GM12878 (cell line): ENCODE measurements around the gene TOM1L1. TPM values are rescaled to one million over a fixed set of nuclear protein-coding genes. Genes with fewer than 3 reads are reported as not detected.

ENCODE experiments used
- ATAC-seq: fragments of 200-7000 bp; cut with Tn5 transposase; 3 replicates; pipeline ENCODE4 v1.9.1; 2020; ENCODE audit warnings: mild to moderate bottlenecking, moderate library complexity
- BruUV-seq: library from RNA; stranded (reverse); fragments of 400-500 nt; replicated peaks from 2 replicates; lab custom pipeline; 2021; lab: Mats Ljungman, UMichigan
- CTCF ChIA-PET: fragments of 300-600 bp; sonication (Branson Sonifier 250); formaldehyde crosslinking; extraction: SDS; loops from one replicate; lab custom pipeline; 2021; ENCODE audit warnings: inconsistent platforms; lab: Yijun Ruan, JAX
- POLR2A ChIA-PET: fragments of 350-600 bp; formaldehyde crosslinking; extraction: SDS; loops from one replicate; lab custom pipeline; 2021; ENCODE audit warnings: inconsistent platforms; lab: Charles Lee
- RAD21 ChIA-PET: fragments of 300-600 bp; sonication (Branson Sonifier 250); formaldehyde crosslinking; loops from one replicate; lab custom pipeline; 2023; ENCODE audit warnings: antibody characterized with exemption; ENCODE audit not compliant: unreplicated experiment; lab: Charles Lee
- SMC1A ChIA-PET: fragments of 300-600 bp; sonication (Branson Sonifier 250); formaldehyde crosslinking; loops from one replicate; lab custom pipeline; 2023; ENCODE audit not compliant: unreplicated experiment, uncharacterized antibody; lab: Charles Lee
- DNase-seq: peaks from one replicate; pipeline ENCODE4 v3.0.0-alpha.2; 2011; ENCODE audit warnings: low read depth, low spot score
- FAIRE-seq: peaks from 3 replicates; lab custom pipeline; 2011; peaks lifted over from hg19 to GRCh38; lab: Jason Lieb, UNC
- H2AFZ ChIP-seq: 2 replicates; pipeline ENCODE4 v1.6.0; 2011; ENCODE audit warnings: low read depth, low read length, control low read depth; ENCODE audit not compliant: control insufficient read depth
- H3K27ac ChIP-seq: 2 replicates; pipeline ENCODE4 v1.5.1; 2011; ENCODE audit warnings: control low read depth; ENCODE audit not compliant: control insufficient read depth, insufficient read depth
- H3K27me3 ChIP-seq, 2 experiments: replicated peaks in 1 of 2; 2 replicates each; pipeline versions ENCODE4 v1.6.0 to v1.6.1; 2011; ENCODE audit warnings: low read length in 1 of 2; ENCODE audit not compliant: control insufficient read depth in 2 of 2, insufficient read depth in 2 of 2
- H3K36me3 ChIP-seq, 2 experiments: 2 replicates each; pipeline ENCODE4 v1.5.1; 2011; ENCODE audit warnings: low read length in 1 of 2; ENCODE audit not compliant: control insufficient read depth in 2 of 2, insufficient read depth in 2 of 2
- H3K4me1 ChIP-seq: 2 replicates; pipeline ENCODE4 v1.6.1; 2011; ENCODE audit warnings: mild to moderate bottlenecking, low read length, moderate library complexity, mixed read lengths; ENCODE audit not compliant: control insufficient read depth, insufficient read depth
- H3K4me2 ChIP-seq: 2 replicates; pipeline ENCODE4 v1.6.0; 2011; ENCODE audit warnings: control low read depth; ENCODE audit not compliant: control insufficient read depth, insufficient read depth
- H3K4me3 ChIP-seq: fragments of 200-600 bp; sonication (generic); 2 replicates; pipeline ENCODE4 v1.5.1; 2016
- H3K79me2 ChIP-seq: 2 replicates; pipeline ENCODE4 v1.6.0; 2011; ENCODE audit warnings: low read length; ENCODE audit not compliant: control insufficient read depth, insufficient read depth
- H3K9ac ChIP-seq: 2 replicates; pipeline ENCODE4 v1.8.0; 2011; ENCODE audit warnings: low read length, control low read depth, mixed read lengths; ENCODE audit not compliant: control insufficient read depth, insufficient read depth
- H3K9me3 ChIP-seq: replicated peaks from 3 replicates; pipeline ENCODE4 v1.5.1; 2011; ENCODE audit warnings: mild to moderate bottlenecking, low read length; ENCODE audit not compliant: control insufficient read depth, insufficient read depth
- H4K20me1 ChIP-seq: 2 replicates; pipeline ENCODE4 v1.6.0; 2011; ENCODE audit not compliant: control insufficient read depth, insufficient read depth
- ASH2L ChIP-seq: fragments of 300-600, 200-600 bp; sonication (generic); IDR thresholded peaks from 2 replicates; pipeline ENCODE4 v1.6.1; 2017; ENCODE audit warnings: low read depth, mild to moderate bottlenecking, borderline replicate concordance
- CBX5 ChIP-seq: sonication (generic); IDR thresholded peaks from 2 replicates; pipeline ENCODE4 v1.6.1; 2016; ENCODE audit warnings: low read depth, moderate library complexity, mild to moderate bottlenecking, inconsistent platforms
- GABPA ChIP-seq: IDR thresholded peaks from 2 replicates; pipeline ENCODE4 v1.6.1; 2014; ENCODE audit warnings: antibody characterized with exemption, low read depth, mild to moderate bottlenecking, inconsistent platforms
- MEF2B ChIP-seq: fragments of 450-650 bp; IDR thresholded peaks from 2 replicates; pipeline ENCODE4 v1.6.1; 2018; ENCODE audit warnings: mild to moderate bottlenecking, moderate library complexity; ENCODE audit not compliant: partially characterized antibody, poor library complexity, severe bottlenecking
- MTA2 ChIP-seq: fragments of 450-650 bp; IDR thresholded peaks from 2 replicates; pipeline ENCODE4 v1.6.1; 2016; ENCODE audit warnings: low read depth, mild to moderate bottlenecking, moderate library complexity
- SIN3A ChIP-seq: IDR thresholded peaks from 2 replicates; pipeline ENCODE4 v1.6.1; 2012; ENCODE audit warnings: low read depth, low read length, improper control_type of control experiment
- SUZ12 ChIP-seq: fragments of 200-600 bp; sonication (generic); IDR thresholded peaks from one replicate; pipeline ENCODE4 v1.6.1; 2018; ENCODE audit warnings: antibody characterized with exemption, mild to moderate bottlenecking; ENCODE audit not compliant: unreplicated experiment
- TAF1 ChIP-seq: IDR thresholded peaks from 2 replicates; pipeline ENCODE4 v1.6.1; 2011; ENCODE audit warnings: mild to moderate bottlenecking, low read depth, low read length, borderline replicate concordance
- TCF7 ChIP-seq: IDR thresholded peaks from 2 replicates; pipeline ENCODE4 v1.6.1; 2014; ENCODE audit warnings: antibody characterized with exemption, borderline replicate concordance
- WRNIP1 ChIP-seq: IDR thresholded peaks from 2 replicates; pipeline ENCODE4 v1.6.1; 2011; ENCODE audit warnings: low read depth, low read length, improper control_type of control experiment, borderline replicate concordance
- ZZZ3 ChIP-seq: IDR thresholded peaks from 2 replicates; pipeline ENCODE4 v1.6.1; 2011; ENCODE audit warnings: low read depth; ENCODE audit not compliant: control insufficient read depth, insufficient read length
- WGBS: methylation state at CpG from one replicate; pipeline ENCODE4 v1.1.6; 2016; ENCODE audit warnings: low lambda C conversion rate; ENCODE audit not compliant: insufficient replicate concordance, insufficient coverage; ENCODE audit errors: missing lambda C conversion rate; 5-methylcytosine and 5-hydroxymethylcytosine counted together
- in situ Hi-C: fragments of 300-500 bp; cut with MboI; formaldehyde crosslinking; loops from 9 replicates; pipeline ENCODE4 v1.14.3; 2018; ENCODE audit warnings: mixed read lengths
- intact Hi-C: fragments of 100-400 bp; cut with micrococcal nuclease; formaldehyde crosslinking; loops from one replicate; pipeline ENCODE4 v1.14.2; 2022; ENCODE audit not compliant: unreplicated experiment
- polyA plus RNA-seq, 11 experiments: library from polyadenylated mRNA; depleted of rRNA in 4 of 11; unstranded in 6 of 11; stranded (reverse) in 5 of 11; fragments of >200 nt; fragmentation: Nextera tagmentation in 4 of 11; fragmentation: Illumina TruSeq in 1 of 11; extraction: Ambion mirVana in 4 of 11; extraction: Trizol in 1 of 11; gene quantifications; 1 replicate in 1 of 11; 2 replicates in 10 of 11; pipeline versions ENCODE4 v1.2.1 to v1.2.3, GENCODE V29; 2011 to 2016; ENCODE audit warnings: inconsistent platforms in 2 of 11, missing spikeins in 2 of 11, low read depth in 1 of 11
- total RNA-seq, 4 experiments: library from RNA; depleted of rRNA in 3 of 4; stranded (reverse); fragments of >200 nt in 3 of 4; fragmentation: Illumina TruSeq in 1 of 4; extraction: Trizol in 1 of 4; gene quantifications; 2 replicates each; pipeline versions ENCODE4 v1.2.1 to v1.2.3, GENCODE V29; 2013 to 2021
- TF ChIP-seq, protein P1 (sequence below): IDR thresholded peaks from 2 replicates; pipeline ENCODE4 v1.6.1; 2011; ENCODE audit warnings: low read depth, low read length, improper control_type of control experiment, borderline replicate concordance
- TF ChIP-seq, protein P2 (sequence below): fragments of 150-350 bp; IDR thresholded peaks from 2 replicates; pipeline ENCODE4 v1.6.1; 2016; ENCODE audit warnings: low read depth, low read length
- TF ChIP-seq, protein P3 (sequence below), 3 experiments: IDR thresholded peaks in 2 of 3; conservative IDR thresholded peaks in 1 of 3; 2 replicates each; pipeline ENCODE4 v1.5.1; 2011; ENCODE audit warnings: low read depth in 3 of 3, low read length in 3 of 3, mild to moderate bottlenecking in 3 of 3, control low read depth in 2 of 3, moderate library complexity in 2 of 3, inconsistent platforms in 1 of 3, mixed read lengths in 1 of 3; ENCODE audit not compliant: control insufficient read depth in 2 of 3, insufficient read depth in 1 of 3; ENCODE audit errors: extremely low read depth in 1 of 3

TOM1L1 gene
- total and polyA plus RNA-seq, 10 of the 15 experiments (the other 5 are each of a cell fraction or from before 2014, with no cell fraction given): 1.9 to 8.8 (median 2.5) TPM

DNA sequence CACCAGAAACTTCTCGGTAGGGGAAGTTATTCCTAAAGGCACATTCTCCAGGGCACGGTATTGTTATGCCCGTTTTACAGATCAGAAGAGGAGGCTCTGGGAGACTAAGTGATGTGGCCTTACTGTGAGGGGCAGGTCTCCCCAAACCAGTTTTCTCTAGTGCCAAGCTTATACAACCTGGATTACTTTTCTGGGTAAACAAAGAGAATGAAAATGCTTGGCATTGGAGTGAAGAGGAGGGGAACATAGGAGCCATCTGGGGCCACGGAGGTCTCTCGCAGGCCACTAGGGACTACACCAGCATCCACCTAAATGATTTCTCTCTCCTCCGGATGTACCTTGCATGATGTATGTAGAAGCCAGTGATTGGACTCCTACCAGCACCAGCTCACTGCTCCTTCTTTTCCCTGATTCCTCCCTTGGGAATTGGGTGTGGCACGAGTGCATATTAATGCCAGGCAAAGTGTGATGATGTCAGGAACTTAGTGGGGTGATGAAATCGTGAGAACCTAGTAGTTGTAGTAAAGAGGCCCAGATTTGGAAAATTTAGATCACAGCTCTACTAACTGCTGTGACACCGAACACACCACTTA lies 674 bp downstream of the TOM1L1 start:
- ChIA-PET SMC1A (no interaction called here), CTCF (no interaction called here), RAD21 (no interaction called here), POLR2A (no interaction called here)
- Histone ChIP-seq H3K79me2 (no peaks in the 10 kb centered on the region), H3K4me2 (peak overlapping the region; percentile 84; the same call in 1 of the 2 replicates), H4K20me1 (no peaks in the 10 kb centered on the region), H3K27me3 (no peaks in the 10 kb centered on the region; a peak in 1 of 4 replicates), H3K4me1 (peaks cover 6% of the 10 kb centered on the region; the same call in 1 of the 2 replicates), H3K9me3 (no peaks in the 10 kb centered on the region), H3K36me3 (no peaks in the 10 kb centered on the region), H2AFZ (peak overlapping the region; percentile 70), H3K9ac (no peak overlapping the region), H3K4me3 (peak overlapping the region; percentile 62), H3K27ac (no peak overlapping the region)
- BruUV-seq: TSS peak; percentile 62
- FAIRE-seq (no peak), DNase-seq (no peak), ATAC-seq (no peak)
- 42% methylated on average over 9 of the region's 9 CpGs for WGBS
- intact Hi-C loops: no loop called here
- in situ Hi-C loops: no loop called here
- TF ChIP-seq ZZZ3 (no peak), GABPA (no peak), WRNIP1 (no peak), MTA2 (no peak), MEF2B (no peak), TAF1 (no peak), SUZ12 (no peak), TCF7 (no peak), SIN3A (no peak), ASH2L (no peak), CBX5 (no peak)
- TF ChIP-seq, protein P1, sequence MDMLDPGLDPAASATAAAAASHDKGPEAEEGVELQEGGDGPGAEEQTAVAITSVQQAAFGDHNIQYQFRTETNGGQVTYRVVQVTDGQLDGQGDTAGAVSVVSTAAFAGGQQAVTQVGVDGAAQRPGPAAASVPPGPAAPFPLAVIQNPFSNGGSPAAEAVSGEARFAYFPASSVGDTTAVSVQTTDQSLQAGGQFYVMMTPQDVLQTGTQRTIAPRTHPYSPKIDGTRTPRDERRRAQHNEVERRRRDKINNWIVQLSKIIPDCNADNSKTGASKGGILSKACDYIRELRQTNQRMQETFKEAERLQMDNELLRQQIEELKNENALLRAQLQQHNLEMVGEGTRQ: no peak
- TF ChIP-seq, protein P2, sequence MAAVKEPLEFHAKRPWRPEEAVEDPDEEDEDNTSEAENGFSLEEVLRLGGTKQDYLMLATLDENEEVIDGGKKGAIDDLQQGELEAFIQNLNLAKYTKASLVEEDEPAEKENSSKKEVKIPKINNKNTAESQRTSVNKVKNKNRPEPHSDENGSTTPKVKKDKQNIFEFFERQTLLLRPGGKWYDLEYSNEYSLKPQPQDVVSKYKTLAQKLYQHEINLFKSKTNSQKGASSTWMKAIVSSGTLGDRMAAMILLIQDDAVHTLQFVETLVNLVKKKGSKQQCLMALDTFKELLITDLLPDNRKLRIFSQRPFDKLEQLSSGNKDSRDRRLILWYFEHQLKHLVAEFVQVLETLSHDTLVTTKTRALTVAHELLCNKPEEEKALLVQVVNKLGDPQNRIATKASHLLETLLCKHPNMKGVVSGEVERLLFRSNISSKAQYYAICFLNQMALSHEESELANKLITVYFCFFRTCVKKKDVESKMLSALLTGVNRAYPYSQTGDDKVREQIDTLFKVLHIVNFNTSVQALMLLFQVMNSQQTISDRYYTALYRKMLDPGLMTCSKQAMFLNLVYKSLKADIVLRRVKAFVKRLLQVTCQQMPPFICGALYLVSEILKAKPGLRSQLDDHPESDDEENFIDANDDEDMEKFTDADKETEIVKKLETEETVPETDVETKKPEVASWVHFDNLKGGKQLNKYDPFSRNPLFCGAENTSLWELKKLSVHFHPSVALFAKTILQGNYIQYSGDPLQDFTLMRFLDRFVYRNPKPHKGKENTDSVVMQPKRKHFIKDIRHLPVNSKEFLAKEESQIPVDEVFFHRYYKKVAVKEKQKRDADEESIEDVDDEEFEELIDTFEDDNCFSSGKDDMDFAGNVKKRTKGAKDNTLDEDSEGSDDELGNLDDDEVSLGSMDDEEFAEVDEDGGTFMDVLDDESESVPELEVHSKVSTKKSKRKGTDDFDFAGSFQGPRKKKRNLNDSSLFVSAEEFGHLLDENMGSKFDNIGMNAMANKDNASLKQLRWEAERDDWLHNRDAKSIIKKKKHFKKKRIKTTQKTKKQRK: no peak
- TF ChIP-seq, protein P3, sequence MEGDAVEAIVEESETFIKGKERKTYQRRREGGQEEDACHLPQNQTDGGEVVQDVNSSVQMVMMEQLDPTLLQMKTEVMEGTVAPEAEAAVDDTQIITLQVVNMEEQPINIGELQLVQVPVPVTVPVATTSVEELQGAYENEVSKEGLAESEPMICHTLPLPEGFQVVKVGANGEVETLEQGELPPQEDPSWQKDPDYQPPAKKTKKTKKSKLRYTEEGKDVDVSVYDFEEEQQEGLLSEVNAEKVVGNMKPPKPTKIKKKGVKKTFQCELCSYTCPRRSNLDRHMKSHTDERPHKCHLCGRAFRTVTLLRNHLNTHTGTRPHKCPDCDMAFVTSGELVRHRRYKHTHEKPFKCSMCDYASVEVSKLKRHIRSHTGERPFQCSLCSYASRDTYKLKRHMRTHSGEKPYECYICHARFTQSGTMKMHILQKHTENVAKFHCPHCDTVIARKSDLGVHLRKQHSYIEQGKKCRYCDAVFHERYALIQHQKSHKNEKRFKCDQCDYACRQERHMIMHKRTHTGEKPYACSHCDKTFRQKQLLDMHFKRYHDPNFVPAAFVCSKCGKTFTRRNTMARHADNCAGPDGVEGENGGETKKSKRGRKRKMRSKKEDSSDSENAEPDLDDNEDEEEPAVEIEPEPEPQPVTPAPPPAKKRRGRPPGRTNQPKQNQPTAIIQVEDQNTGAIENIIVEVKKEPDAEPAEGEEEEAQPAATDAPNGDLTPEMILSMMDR (IDR thresholded peaks at IDR 0.05 in 2 of 3, conservative IDR thresholded peaks at IDR 0.05 in 1 of 3; ENCODE audit: control insufficient read depth in 2 of 3, extremely low read depth in 1 of 3, insufficient read depth in 1 of 3, low read depth in 3 of 3, low read length in 3 of 3): no peak
